Epidermal melanocyte (primary cell): ENCODE results near the gene CFAP58.

Experiments
- DNase-seq: peaks from one replicate; pipeline ENCODE4 v3.0.0; 2011; ENCODE audit warnings: low spot score; ENCODE audit not compliant: insufficient read length

Gene CFAP58

DNA sequence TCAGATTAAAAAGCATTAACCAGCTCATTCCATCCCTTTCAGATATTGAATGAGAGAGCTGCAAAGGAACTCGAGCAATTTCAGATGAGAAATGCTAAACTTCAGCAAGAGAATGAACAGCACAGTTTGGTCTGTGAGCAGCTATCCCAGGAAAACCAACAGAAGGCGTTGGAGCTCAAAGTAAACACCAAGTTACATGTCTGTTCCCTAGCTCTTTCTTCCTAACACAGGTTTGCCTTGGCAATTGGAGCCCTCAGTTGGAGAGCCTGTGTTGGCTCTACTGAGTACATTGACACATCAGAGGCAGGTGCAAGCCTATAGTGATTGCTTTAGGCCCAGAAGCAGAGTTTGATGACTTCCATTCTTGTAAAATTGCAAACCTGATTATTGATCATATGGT, 14.7 kb downstream of the CFAP58 start:
- DNase-seq = no peak

DNA sequence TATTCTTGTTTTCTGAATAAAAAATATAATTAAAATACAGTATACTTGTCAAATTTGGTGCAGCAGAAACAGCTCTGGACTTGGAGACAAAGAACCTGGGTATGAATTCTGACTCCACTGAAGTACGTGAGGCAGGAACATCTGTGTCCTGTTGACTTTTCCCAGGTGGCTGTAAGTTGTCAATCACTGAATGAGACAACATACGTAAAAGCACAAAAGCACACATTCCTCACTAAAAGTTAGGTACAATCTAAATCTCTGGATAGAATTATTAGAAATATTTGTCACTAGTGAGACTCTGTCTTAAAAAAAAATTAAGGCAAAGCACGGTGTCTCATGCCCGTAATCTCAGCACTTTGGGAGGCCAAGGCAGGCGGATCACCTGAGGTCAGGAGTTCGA, 18.1 kb downstream of the CFAP58 start:
- DNase-seq = no peak

DNA sequence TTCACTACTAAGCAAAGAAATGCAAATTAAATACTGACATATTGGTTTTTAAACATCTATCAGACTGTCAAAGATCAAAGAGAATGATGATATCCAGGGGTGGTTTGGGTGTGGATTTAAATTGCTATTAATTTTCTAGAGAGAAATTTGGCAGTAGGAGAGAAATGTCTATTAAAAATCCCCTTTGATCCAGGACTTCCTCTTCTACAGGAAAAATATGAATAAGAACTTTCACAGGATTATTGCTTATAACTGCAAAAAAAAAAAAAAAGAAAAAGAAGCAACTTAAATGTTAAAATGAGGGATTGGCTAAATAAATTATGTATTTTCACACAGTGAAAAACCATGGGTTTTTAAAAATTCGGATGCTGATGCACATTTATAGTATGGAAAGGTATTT, 21.0 kb downstream of the CFAP58 start:
- DNase-seq = no peak

DNA sequence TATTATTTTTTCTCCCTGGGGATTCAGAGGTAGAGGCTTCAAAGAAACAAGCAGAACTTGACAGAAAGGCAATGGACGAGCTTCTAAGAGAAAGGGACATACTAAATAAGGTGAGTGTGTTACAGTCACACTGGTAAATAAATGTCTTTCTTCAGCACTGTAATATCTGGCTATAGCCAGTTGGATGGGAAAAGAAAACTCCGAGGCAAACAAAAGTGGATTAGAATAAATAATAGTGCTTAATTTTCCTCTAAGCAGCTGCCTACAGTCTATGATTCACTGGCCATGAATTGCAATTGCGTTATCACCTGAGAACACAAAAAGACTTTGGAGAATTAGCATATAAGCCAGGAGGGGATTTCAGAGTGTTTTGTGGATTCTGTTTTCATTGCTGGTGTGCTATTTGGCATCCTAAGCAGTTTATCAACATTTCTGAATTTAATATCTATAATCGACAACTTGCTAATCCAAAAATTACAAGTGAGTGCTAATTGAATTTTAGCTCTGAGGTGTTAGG, 23.2 kb downstream of the CFAP58 start:
- DNase-seq = no peak

DNA sequence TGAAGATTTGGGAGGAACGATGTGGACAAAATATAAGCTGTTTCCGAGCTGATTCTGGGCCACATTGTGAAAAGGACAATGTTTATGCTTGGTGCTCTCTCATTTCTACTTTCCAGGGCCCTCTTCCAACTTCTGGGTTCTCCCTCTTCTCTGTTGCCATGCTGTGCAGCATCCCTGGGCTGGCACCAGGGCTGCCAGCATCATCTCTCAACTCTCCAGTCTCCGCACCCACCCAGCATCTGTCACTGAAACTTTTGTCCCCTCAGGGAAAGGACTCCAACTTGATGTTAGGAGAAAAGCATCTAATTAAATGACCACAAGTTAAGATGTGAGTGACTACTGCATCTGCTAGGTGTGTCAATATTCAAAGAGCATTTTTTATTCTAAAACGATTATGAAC, 26.7 kb downstream of the CFAP58 start:
- no peak for DNase-seq

- DNase-seq = no peak
These were observed 33.7 kb downstream of the CFAP58 start for GRCh38 chr10:104387130-104387888.

GRCh38 chr10:104388830-104389229, 35.2 kb downstream of the CFAP58 start:
- no peak for DNase-seq

- DNase-seq = no peak
These were observed 37.7 kb downstream of the CFAP58 start for GRCh38 chr10:104391150-104391968.

DNA sequence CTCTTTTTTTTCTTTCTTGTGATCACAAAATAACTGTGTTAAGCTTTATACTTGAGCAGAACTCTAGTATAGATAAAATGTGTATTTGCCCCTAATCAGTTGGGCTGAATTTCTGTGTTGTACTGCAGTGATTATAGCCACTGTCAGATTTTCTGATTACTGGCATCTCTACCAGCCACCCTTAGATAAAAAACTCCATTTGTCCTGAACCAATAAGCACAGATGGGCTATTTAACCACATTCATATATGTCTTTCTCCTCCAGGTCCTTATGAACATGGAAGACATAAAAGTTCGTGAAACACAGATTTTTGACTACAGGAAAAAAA, 38.3 kb downstream of the CFAP58 start:
- DNase-seq = no peak

GRCh38 chr10:104393387-104393786, 39.8 kb downstream of the CFAP58 start:
- DNase-seq = no peak

GRCh38 chr10:104396581-104396980, 42.9 kb downstream of the CFAP58 start:
- DNase-seq = no peak

- no peak for DNase-seq
These were observed 50.0 kb downstream of the CFAP58 start for GRCh38 chr10:104403636-104404035.

DNA sequence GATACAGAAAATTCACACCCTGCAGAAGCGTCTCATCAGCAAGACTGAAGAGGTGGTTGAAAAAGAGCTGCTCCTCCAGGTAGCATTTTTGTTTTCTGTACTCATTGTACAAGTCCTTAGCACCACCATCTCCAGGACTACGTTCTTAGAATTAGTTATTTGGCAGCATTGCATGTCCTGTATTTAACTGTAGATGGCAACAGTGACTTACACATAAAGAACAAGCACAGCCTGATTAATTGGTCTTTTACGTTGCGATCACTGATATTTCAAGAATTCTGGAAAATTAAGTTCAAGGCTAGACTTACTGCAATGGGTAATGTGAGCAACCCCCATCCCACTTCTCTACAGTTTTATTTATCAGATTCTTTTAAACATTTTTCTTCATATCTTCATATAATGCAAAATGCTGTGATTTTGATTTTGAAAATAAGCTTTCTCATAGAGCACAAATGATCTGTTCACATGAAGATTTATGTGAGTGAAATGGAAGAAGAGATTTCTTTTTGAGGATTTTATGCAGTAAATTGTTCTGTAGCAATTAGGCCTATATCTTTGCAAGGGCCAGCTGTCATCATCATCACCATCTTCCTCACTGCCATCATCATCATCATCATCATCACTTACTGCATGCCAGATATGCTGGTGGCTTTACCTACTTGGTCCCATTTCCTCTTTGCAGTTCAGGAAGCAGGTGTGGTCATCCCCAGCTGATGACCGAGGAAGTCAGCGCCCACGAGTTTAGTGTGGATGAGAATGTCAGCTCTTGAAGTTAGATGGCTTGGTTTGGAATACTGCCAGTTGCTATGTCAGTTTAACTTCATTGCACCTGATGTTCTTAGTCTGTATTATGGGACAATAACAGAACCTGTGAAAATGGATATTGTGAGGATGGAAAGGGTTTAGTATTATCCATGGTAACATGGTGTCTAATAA, 53.4 kb downstream of the CFAP58 start:
- DNase-seq = no peak

GRCh38 chr10:104413528-104413927, 59.9 kb downstream of the CFAP58 start:
- DNase-seq = no peak

DNA sequence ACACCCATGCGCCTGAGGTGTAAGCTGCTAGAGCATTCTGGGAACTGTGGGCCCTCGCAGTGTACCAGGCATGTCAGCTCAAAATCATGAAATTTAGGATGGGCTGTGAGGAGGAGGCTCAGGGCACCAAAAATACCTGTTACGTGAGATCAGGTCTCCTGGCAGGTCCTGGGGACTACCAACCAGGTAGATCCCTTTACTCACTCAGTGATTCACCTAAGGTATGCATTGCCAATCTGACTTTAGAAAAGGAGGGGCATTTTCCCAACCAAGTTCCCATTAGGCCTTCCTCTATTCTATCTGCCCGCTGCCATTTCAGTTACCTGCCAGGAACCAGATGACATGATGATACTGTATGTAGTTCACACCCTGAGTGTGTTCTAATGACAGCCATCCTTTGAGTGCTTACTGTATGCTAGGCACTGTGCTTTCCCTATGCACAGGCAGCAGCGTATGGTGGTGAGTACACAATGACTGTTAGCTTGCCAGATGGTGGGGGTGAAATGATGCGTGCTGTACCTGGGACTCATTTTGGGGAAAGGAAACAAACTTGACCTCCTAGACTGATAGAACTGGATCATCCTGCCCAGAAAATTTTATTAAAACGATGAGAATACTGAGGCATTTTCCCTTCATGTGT, 62.0 kb downstream of the CFAP58 start:
- DNase-seq = no peak

GRCh38 chr10:104416851-104417250, 63.2 kb downstream of the CFAP58 start:
- no peak for DNase-seq

DNA sequence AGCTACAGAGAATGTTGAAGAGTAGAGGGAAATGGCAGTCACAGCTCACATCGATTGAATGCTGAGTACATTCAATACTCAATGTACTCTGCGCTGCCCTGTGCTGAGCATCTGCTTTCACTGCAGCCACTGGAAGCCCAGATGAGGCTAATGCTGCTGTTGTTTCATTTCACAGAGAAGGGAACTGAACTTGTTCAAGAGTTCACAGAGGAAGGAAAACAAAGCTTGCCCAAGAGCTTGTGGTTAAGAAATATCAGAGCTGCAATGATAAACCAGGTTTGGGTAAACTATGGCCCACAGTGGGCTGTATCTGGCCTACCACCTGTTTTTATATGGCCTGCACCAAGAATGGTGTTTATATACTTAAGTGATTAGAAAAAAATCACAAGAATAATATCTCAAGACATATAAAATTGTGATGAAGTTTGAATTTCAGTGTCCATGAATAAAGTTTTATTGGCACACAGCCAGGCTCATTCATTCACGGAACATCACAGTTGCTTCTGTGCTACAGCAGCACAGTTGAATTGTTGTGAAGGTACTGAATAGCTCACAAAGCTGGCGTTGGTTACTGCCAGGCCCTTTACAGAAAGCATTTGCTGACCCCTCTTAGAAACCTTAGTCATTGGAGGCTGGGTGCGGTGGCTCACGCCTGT, 64.1 kb downstream of the CFAP58 start:
- no peak for DNase-seq

- DNase-seq = no peak
These were observed 71.1 kb downstream of the CFAP58 start for GRCh38 chr10:104424719-104425118.

DNA sequence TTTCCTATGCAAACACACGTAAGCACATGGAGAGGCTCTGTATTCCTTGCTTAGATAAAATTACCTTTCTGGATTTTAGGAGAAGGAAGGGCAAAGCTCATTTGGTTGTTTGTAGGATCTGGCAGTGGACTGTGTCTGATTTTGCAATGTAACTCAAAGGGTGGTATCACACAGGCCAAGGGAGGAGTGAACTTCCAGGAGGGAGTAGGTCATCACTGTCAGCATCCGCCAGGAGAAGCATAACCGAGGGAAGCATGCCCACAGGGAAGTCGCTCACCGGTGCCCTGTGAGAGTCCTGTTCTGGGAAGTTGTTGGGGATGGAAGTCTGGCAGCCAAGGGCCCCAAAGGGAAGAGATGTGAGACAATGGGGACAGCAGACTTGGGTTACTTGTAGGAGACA, 74.4 kb downstream of the CFAP58 start:
- no peak for DNase-seq

DNA sequence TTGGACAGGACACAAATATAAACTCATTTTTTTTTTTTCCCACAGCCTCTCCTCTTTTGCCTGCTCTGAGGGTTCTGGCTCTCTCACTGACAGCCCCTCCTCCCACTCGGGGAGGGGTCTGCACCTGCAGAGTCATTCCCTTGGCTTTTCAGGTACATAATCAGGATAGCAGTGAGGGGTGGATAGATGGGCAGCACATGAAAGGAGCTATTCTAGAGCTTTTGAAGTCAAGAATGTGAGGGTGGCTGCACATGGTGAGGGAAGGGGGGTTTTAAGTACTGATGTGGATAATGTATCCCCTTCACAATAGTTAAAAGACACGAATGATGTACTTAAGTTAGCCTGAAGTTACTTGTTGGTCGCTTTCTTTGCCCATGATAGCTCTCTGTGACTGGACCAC, 76.2 kb downstream of the CFAP58 start:
- DNase-seq = no peak

DNA sequence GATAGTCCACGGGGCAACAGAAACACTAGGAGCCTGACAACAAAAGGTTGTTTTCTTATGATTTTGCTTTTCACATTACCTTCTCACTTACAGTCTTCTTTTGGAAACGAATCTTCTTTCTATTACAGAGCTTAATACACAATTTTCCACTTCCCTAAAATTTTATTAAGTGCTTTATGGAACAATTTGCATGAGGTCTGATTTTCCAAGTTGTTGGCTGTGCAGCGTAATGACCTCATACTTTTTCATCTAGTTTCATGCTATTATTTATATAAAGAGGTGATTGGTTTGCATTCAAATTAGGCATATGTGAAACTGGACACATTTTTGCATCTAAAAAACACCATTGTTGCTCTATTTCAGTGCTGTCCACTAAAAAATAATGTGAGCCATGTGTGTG, 76.7 kb downstream of the CFAP58 start:
- no peak for DNase-seq
